ENCODE results near the gene NUAK2.

NUAK2 gene

DNA sequence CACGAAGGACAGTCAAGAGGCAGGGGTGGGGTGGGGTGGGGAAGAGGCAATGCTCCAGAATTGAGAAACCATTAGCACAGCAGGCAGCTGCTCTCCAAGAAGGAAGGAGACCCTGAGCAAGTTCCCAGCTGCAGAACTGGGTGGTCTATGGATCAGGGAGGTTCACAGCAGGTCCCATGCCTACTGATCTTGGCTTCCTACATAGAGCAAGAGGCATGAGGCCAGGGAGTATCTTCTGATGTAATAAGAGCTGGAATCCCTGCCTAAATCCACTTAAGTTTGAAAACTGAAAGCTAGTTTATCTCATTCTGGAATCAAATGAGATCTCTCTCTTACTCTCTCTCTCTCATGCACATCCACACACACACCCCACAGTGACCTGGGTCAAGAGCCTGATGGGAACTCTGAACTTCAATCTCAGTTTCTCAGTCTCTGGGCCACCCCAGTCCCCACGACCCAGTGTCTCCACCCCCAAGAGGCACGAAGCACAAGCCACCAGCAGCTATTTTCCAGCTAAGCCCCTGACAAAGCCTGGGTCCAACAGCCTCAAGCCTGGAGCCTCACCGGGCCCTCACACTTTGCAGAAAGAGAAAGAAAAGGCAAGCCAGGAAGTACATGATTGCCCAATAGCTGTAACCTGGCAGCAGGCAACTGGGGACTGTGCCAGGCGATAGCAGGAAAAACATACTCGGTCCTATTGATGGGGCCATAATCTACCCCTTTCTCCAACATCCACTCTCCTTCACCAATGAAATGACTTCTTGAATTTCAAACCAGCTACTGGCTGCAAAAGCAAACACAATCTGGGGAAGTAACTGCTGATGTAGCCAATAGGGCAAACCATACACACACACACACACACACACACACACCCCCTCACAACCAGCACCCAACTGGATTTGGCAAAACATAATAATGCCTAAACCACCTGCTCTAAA lies 2.2 kb downstream of the NUAK2 start:
- DNase-seq (ENCODE audit: low read depth), result peak; percentile 86
- H3K4me3 ChIP-seq (ENCODE audit: low read length), result peak overlapping the region; percentile 57
- TF ChIP-seq, protein P1, sequence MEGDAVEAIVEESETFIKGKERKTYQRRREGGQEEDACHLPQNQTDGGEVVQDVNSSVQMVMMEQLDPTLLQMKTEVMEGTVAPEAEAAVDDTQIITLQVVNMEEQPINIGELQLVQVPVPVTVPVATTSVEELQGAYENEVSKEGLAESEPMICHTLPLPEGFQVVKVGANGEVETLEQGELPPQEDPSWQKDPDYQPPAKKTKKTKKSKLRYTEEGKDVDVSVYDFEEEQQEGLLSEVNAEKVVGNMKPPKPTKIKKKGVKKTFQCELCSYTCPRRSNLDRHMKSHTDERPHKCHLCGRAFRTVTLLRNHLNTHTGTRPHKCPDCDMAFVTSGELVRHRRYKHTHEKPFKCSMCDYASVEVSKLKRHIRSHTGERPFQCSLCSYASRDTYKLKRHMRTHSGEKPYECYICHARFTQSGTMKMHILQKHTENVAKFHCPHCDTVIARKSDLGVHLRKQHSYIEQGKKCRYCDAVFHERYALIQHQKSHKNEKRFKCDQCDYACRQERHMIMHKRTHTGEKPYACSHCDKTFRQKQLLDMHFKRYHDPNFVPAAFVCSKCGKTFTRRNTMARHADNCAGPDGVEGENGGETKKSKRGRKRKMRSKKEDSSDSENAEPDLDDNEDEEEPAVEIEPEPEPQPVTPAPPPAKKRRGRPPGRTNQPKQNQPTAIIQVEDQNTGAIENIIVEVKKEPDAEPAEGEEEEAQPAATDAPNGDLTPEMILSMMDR (IDR thresholded peaks at IDR 0.05; ENCODE audit: insufficient read depth, low read depth, low read length, missing control alignments), result no peak

DNA sequence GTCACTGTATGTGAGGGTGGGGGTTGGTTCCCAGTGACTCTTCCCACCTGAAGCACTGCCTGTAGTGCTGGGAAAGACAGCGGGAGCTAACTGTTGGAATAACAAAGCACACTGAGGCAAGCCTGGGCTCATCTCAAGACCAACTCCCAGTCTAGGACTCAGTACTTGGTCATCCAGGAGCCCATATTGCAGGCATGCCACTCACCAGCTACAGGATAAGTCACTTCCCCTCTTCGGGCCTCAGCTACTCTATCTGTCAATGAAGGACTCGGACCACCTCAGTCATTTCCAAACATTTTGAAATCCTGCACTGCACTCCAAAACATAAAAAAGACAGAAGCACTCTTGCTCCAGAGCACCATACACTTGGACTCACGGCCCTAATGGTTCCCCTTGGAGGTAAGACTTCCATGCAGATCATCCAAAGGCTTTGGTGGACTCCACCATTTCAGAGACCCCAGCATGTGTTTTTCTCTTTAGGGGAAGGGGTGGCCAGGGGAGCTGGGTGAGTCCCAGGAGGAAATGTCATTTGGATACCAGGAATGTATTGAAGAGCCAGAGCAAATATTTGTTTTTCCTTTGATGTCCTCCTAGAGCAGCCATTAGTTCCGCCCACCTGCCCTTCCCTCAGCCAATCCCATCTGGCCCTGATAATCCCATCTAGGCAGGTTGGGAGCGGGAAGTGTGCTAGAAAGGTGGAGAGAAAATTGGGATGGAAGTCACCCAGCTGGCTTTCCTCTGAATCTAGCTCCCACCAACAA lies 3.1 kb downstream of the NUAK2 start:
- peak overlapping the region; percentile 57 for H3K4me3 ChIP-seq (ENCODE audit: low read length)
- TF ChIP-seq, protein P1 (IDR thresholded peaks at IDR 0.05; ENCODE audit: insufficient read depth, low read depth, low read length, missing control alignments), result no peak

DNA sequence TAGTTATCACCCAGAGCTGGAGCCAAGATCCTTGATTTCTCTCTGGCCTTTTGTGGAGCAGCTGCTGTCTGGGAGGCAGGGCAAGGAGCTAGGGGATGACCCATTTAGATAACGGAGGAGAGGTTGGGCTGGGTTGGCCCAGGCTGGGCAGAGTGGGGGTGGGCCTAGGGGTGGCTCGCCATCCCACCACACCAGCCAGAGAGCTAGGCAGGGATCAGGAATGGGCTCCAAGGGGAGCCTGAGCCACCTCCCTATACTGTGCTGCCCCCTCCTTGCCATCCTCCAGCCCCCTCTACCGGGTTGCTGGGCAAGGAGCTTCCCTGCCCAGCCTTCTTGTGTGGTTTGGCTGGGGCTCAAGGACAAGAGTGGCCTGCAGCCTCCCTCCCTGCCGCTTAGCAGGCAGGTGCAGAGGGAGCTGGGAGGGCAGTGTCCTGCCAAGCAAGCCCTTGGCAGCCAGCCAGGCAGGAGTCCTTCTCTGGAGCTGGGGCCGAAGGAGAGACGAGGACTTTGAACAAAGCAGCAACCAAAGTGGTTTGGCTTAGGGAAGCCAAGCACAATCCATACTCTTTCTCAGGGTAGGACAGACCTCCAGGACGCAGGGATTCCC lies 4.1 kb downstream of the NUAK2 start:
- peak overlapping the region; percentile 57 for H3K4me3 ChIP-seq (ENCODE audit: low read length)
- DNase-seq (ENCODE audit: low read depth), result peak; percentile 50
- TF ChIP-seq, protein P1 (IDR thresholded peaks at IDR 0.05; ENCODE audit: insufficient read depth, low read depth, low read length, missing control alignments), result no peak

More for the DNA sequence above, 3.1 kb downstream of the NUAK2 start:
- DNase-seq (ENCODE audit: low read depth), result peak; percentile 98

DNA sequence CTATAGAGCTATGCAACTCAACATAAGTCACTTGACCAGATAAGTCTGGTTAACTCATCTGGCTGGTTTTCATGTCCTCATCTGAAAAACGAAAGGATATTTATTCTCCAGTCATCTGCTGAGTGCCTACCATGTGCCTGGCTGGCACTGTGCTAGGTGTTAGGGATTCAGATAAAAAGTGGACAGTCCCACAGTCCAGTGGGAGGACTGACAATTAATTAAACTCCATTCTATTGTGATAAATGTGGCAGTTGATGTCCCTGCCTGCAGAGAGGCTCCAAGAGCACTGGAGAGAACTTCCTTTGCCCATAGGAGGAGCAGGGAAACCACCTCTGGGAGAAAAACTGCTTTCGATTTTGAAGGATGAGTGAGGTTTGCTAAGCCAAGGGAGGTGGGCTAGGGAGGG lies 5.4 kb downstream of the NUAK2 start:
- H3K4me3 ChIP-seq (ENCODE audit: low read length), result no peak overlapping the region
- TF ChIP-seq, protein P1 (IDR thresholded peaks at IDR 0.05; ENCODE audit: insufficient read depth, low read depth, low read length, missing control alignments), result no peak
- no peak for DNase-seq (ENCODE audit: low read depth)

DNA sequence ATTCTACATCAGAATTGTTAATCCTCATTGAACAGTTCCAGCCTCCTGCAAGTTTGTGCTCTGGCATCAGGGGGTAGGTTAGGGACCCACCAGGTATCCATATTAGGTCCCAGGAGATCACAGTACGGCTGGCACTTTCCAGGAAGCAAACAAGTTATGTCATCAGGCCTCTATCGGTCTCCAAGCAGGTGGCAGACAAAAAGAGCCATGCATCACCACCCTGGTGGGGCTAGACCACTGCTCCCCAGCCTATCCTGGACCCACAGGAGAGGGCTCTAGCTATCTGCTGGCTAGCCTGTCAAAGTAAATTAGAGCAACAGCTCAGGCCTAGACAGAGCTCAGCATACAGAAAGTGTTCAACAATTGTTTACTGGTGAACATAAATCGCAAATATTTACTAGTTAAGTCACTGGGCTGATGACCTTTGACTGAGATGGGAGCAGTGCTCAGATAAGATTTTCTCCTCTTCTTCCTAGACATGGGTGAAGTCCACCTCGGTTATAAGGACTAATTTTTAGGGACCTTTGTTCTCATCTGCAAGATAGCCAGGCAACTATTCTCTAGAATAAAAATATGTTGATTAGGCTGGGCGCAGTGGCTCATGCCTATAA lies 6.4 kb downstream of the NUAK2 start:
- H3K4me3 ChIP-seq (ENCODE audit: low read length), result no peak overlapping the region
- TF ChIP-seq, protein P1 (IDR thresholded peaks at IDR 0.05; ENCODE audit: insufficient read depth, low read depth, low read length, missing control alignments), result no peak
- no peak for DNase-seq (ENCODE audit: low read depth)

DNA sequence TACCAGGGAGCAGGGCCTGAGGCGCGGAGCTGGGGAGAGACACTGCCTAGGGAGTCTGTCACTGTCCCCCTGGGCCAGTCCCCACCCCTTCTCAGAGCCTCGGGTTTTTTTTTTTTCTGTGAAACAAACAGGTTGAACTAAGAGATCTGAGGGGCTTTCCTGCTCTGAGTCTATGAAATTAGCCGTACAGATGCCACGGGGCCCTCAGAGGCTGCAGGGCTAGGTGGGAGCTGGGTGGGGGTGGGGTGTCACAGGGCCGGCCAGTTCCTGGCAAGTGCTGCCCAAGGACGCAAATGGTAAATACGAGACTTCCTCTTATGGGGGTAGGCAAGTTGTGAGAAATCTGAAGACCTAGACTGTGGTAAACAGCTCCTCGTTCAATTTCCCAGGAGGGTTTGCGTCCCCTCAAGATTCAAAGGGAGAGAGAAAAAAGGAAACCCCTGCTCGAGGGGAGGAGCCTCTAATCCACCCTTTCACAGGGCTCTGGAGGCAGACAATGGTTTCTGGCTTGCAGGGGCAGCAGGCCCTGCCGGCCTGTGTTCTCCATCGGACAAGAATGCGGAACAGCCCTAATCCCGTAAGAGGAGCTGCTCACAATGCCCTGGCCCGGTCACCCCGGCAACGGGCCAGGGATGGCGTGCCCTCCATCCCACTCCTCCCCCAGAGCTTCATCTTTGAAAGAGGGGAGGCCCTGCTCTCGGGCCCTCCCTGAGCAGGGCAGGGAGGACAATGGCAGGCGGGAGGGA lies 7.8 kb downstream of the NUAK2 start:
- DNase-seq (ENCODE audit: low read depth), result peak; percentile 62
- TF ChIP-seq, protein P1 (IDR thresholded peaks at IDR 0.05; ENCODE audit: insufficient read depth, low read depth, low read length, missing control alignments), result no peak
- H3K4me3 ChIP-seq (ENCODE audit: low read length), result no peak overlapping the region

Data from epithelial cell of esophagus (primary cell).